Sigmoid colon (tissue), 4 donors: ENCODE results near the gene DPP6.

ENCODE experiments used
- CTCF ChIP-seq, 4 experiments: fragments of 450-650 bp in 3 of 4; fragments of 200-600 bp in 1 of 4; IDR thresholded peaks; one replicate each; pipeline ENCODE4 v1.5.1; 2016 to 2019; ENCODE audit warnings: antibody characterized with exemption in 4 of 4, mild to moderate bottlenecking in 3 of 4, moderate library complexity in 2 of 4
- EP300 ChIP-seq, 4 donors: sonication (generic); formaldehyde crosslinking; IDR thresholded peaks; one replicate each; pipeline ENCODE4 v1.6.1; 2017; ENCODE audit warnings: antibody characterized with exemption in 4 of 4

GRCh38 chr7:154440651-154441050 lies 388.5 kb downstream of the DPP6 start:
- TF ChIP-seq EP300 (IDR thresholded peaks at IDR 0.05) (no peak), CTCF (IDR thresholded peaks at IDR 0.05) (no peak)
